HG02610 (cell line): Measurements from ENCODE around the gene SH3PXD2A.
A peak's percentile ranks its signal among the peaks of the same experiment; 100 is the strongest.

Experiments
- ATAC-seq: cut with Tn5 transposase; IDR thresholded peaks from one replicate; pipeline ENCODE4 v1.9.1; 2021; ENCODE audit warnings: mild to moderate bottlenecking, moderate library complexity; ENCODE audit not compliant: unreplicated experiment

SH3PXD2A gene

GRCh38 chr10:103876155-103876554 is 20.8 kb upstream of the SH3PXD2A start:
- no peak for ATAC-seq

- ATAC-seq, result no peak
Measured at GRCh38 chr10:103874730-103875129, 19.4 kb upstream of the SH3PXD2A start.

GRCh38 chr10:103872137-103872931 is 17.0 kb upstream of the SH3PXD2A start:
- ATAC-seq, result no peak

- no peak for ATAC-seq
Measured at GRCh38 chr10:103871006-103871405, 15.6 kb upstream of the SH3PXD2A start.

- ATAC-seq, result no peak
Measured at GRCh38 chr10:103870516-103870915, 15.1 kb upstream of the SH3PXD2A start.

- ATAC-seq, result no peak
Measured at GRCh38 chr10:103869336-103869735, 14.0 kb upstream of the SH3PXD2A start.

- no peak for ATAC-seq
Measured at GRCh38 chr10:103868200-103868599, 12.8 kb upstream of the SH3PXD2A start.

- ATAC-seq, result no peak
Measured at GRCh38 chr10:103861505-103861904, 6.1 kb upstream of the SH3PXD2A start.

- peak; percentile 56 for ATAC-seq
Measured at GRCh38 chr10:103859161-103860086, 4.0 kb upstream of the SH3PXD2A start.

GRCh38 chr10:103858360-103858759 is 3.0 kb upstream of the SH3PXD2A start:
- no peak for ATAC-seq

- no peak for ATAC-seq
Measured at GRCh38 chr10:103856797-103857170, 1.4 kb upstream of the SH3PXD2A start.

- no peak for ATAC-seq
Measured at GRCh38 chr10:103855852-103856796, 748 bp upstream of the SH3PXD2A start.

- no peak for ATAC-seq
Measured at GRCh38 chr10:103854686-103855391, 537 bp downstream of the SH3PXD2A start.

GRCh38 chr10:103854265-103854685 is 1.1 kb downstream of the SH3PXD2A start:
- ATAC-seq, result no peak

GRCh38 chr10:103853428-103854264 is 1.7 kb downstream of the SH3PXD2A start:
- ATAC-seq, result no peak

- ATAC-seq, result no peak
Measured at GRCh38 chr10:103852856-103853255, 2.5 kb downstream of the SH3PXD2A start.

- no peak for ATAC-seq
Measured at GRCh38 chr10:103852189-103852711, 3.1 kb downstream of the SH3PXD2A start.

GRCh38 chr10:103851261-103851660 is 4.1 kb downstream of the SH3PXD2A start:
- ATAC-seq, result no peak

GRCh38 chr10:103850572-103850895 is 4.8 kb downstream of the SH3PXD2A start:
- ATAC-seq, result no peak
